EL (cell line): ENCODE results near the gene RNU6-9.
A peak's percentile ranks its signal among the peaks of the same experiment; 100 is the strongest.
"Not testable (repeated sequence)": the region's sequence is repeated elsewhere in the genome, so short reads cannot be mapped to it uniquely, and the experiment has no call there.

Source experiments
- DNase-seq: peaks from one replicate; pipeline ENCODE4 v3.0.0-alpha.2; 2016

RNU6-9 gene

GRCh38 chr19:861756-862580 lies 31.3 kb upstream of the RNU6-9 start:
- peak; percentile 25 for DNase-seq

- peak; percentile 62 for DNase-seq
Observed at GRCh38 chr19:862581-863314, 30.5 kb upstream of the RNU6-9 start.

GRCh38 chr19:863315-863620 lies 30.0 kb upstream of the RNU6-9 start:
- no peak for DNase-seq

- no peak for DNase-seq
Observed at GRCh38 chr19:866769-867300, 26.4 kb upstream of the RNU6-9 start.

GRCh38 chr19:867301-867793 lies 25.9 kb upstream of the RNU6-9 start:
- no peak for DNase-seq

GRCh38 chr19:867855-868457 lies 25.3 kb upstream of the RNU6-9 start:
- DNase-seq: no peak

GRCh38 chr19:868458-869244 lies 24.6 kb upstream of the RNU6-9 start:
- DNase-seq: no peak

GRCh38 chr19:869245-870177 lies 23.8 kb upstream of the RNU6-9 start:
- DNase-seq: peak; percentile 96

GRCh38 chr19:870314-870713 lies 23.0 kb upstream of the RNU6-9 start:
- no peak for DNase-seq

GRCh38 chr19:870963-871401 lies 22.3 kb upstream of the RNU6-9 start:
- DNase-seq: no peak

GRCh38 chr19:871446-872265 lies 21.6 kb upstream of the RNU6-9 start:
- DNase-seq: no peak

- no peak for DNase-seq
Observed at GRCh38 chr19:872266-872951, 20.9 kb upstream of the RNU6-9 start.

- peak; percentile 24 for DNase-seq
Observed at GRCh38 chr19:873084-873483, 20.2 kb upstream of the RNU6-9 start.

- DNase-seq: no peak
Observed at GRCh38 chr19:873561-874041, 19.7 kb upstream of the RNU6-9 start.

- DNase-seq: no peak
Observed at GRCh38 chr19:875265-875879, 17.9 kb upstream of the RNU6-9 start.

GRCh38 chr19:876089-876488 lies 17.2 kb upstream of the RNU6-9 start:
- DNase-seq: no peak

GRCh38 chr19:876780-877314 lies 16.4 kb upstream of the RNU6-9 start:
- DNase-seq: no peak

- not testable (repeated sequence) for DNase-seq
Observed at GRCh38 chr19:877992-878660, 15.2 kb upstream of the RNU6-9 start.
